ENCODE measurements around the gene ACOX3.
"Not testable (repeated sequence)": the region's sequence is repeated elsewhere in the genome, so short reads cannot be mapped to it uniquely, and the experiment has no call there.

The ACOX3 gene

DNA sequence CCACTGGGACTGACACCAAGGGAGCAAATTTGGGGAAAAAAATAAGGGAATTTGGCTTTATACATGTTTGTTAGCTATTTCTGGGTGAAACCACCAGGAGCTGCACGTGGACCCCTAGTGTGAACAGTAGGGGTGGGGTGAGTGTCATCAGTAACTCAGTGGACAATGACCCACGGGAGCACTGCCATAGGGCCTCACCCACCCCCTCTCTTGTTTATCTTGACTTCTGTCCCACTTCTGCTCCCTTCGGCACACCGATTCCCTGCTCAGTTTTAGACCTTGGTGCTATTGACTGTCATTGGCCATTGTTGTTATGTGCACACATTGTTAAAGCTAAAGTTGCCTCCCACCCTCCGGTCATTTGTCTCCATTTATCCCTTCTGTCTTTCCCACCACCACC, 9.0 kb downstream of the ACOX3 start:
- DNase-seq = no peak

DNA sequence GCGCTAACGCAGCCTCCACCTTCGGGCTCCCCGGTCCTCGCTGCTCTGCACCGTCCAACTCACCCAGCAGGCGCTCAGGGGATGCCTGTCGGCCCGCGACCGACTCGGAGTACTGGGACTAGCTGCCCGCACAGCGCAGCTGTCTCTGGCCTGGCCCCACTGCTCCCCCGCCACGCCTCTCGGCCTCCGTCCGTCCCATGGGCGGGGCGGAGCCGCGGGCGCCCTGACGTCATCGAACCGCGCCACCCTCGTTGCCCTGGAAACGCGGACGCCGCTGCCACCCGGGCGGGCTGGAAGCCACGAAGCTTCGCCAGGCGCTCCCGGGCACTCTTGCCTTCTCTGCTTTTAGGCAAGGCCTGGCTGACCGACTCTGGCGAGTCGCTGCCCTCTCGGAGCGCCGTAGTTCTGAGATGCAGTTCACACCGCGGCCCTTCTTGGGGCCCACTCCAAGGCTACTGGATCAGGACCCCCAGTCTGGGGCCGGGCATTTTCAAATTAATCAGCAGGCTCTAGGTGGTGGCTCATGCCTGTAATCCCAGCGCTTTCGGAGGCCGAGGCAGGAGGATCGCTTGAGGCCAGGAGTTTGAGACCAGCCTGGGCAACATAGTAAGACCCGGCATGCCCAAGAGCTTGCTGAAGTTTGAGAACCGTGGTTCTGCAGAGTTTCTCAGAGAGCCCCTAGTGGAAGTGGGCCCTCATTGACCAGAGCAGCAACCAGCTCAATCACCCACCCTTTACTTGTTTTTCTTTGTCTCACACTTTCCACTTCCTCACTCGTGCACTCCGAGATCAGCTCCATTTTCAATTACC, 12.0 kb downstream of the ACOX3 start:
- DNase-seq = peak; percentile 8

DNA sequence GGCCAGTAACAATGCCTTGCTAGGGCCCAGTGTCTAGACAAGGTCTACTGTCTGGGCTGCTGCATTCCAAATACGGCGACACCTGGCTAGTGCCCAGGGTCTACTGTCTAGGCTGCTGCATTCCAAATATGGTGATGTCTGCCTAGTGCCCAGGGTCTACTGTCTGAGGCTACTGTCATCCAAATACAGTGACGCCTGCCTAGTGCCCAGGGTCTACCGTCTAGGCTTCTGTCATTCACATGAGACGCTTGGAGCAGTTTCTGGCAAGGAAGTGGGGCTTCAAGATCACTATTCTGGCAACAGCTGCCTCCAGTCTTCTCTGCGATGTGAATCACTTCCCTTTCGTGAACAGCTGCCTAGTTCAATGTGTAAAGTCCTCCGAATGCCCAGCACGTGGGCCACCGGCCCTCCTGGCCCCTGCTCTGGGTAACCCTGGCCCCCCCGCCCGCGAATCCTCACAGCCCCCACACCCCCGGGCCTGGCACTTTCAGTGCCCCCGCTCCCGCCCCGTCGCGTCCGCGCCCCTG, 12.7 kb downstream of the ACOX3 start:
- peak; percentile 31 for DNase-seq

DNA sequence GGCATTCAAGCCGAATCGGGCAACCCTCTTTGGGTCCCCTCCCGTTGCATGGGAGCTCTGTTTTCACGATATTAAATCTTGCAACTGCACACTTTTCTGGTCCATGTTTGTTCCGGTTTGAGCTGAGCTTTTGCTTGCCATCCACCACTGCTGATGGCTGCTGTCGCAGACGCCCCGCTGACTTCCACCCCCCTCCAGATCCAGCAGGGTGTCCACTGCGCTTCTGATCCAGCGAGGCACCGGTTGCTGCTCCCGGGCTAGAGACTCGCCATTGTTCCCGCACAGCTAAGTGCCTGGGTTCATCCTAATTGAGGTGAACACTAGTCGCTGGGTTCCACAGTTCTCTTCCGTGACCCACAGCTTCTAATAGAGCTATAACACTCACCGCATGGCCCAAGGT, 13.3 kb downstream of the ACOX3 start:
- no peak for DNase-seq

DNA sequence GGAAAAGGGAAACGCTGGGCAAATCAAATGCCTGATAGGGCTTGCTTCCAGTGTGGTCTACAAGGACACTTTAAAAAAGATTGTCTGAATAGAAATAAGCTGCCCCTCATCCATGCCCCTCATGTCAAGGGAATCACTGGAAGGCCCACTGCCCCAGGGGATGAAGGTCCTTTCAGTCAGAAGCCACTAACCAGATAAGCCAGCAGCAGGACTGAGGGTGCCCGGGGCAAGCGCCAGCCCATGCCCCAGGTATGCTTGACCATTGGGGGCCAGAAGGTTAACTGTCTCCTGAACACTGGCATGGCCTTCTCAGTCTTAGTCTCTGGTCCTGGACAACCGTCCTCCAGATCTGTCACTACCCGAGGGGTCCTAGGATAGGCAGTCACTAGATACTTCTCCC, 17.7 kb downstream of the ACOX3 start:
- no peak for DNase-seq

DNA sequence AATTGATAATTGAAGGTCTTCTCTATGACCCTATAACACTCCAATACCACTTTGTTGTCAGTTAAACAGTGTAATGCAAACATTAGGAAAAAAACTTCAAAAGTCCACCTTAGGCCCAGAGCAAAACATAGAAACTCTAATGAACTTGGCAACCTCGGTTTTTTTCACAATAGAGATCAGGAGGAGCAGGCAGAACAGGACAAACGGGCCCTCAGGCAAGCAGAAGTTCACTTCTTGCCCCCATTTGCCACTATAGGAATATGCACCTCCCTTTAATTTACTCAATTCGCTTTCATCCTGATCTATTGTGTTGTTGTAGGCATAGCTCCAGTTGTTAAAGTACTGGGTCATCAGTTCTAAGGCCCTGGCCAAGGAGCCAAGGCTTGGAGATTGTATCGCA, 18.2 kb downstream of the ACOX3 start:
- DNase-seq = no peak

DNA sequence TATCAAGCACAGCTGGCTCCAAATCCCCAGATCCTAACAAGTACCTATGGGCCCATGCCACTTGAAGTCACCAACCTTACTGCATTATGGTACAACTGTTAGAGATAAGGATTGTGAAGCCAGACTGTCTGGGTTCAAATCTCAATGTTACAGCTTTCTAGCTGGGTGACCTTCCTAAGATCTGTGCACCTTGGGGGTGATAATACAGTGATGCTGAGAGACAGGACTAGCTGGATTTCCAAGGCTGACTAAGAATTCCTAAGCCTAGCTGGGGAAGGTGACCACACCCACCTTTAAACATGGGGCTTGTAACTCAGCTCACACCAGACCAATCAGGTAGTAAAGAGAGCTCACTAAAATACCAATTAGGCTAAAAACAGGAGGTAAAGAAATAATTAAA, 20.4 kb downstream of the ACOX3 start:
- DNase-seq = not testable (repeated sequence)

DNA sequence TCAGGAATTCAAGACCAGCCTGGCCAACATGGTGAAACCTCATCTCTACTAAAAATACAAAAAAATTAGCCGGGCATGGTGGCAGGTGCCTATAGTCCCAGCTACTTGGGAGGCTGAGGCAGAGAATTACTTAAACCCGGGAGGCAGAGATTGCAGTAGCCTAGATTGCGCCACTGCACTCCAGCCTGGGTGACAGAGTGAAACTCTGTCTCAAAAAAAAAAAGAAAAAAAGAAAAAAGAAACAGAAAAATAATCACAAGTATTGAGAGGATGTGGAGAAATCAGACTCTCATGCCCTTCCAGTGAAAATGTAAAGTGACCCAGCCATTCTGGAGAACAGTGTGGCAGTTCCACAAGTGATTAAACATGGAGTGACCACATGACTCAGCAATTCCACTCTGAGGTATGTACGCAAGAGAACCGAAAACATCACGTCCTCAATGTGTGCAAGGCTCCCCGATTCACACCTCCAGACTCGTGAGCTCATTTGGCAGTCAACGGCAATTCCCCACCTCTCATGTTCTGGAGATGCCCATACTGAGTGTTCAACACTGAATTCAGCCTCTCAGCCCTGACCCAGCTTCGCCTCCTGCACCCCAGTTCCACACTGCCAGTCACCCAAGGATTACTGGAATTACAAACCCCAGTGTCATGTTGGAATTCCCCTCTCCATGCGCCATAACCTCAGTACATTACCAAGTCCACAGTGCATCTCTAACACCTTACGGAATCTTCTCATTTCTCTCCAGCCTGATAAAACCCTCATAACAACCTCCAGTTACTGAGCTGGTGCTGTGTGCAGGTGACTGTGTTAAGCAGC, 21.1 kb downstream of the ACOX3 start:
- no peak for DNase-seq

DNA sequence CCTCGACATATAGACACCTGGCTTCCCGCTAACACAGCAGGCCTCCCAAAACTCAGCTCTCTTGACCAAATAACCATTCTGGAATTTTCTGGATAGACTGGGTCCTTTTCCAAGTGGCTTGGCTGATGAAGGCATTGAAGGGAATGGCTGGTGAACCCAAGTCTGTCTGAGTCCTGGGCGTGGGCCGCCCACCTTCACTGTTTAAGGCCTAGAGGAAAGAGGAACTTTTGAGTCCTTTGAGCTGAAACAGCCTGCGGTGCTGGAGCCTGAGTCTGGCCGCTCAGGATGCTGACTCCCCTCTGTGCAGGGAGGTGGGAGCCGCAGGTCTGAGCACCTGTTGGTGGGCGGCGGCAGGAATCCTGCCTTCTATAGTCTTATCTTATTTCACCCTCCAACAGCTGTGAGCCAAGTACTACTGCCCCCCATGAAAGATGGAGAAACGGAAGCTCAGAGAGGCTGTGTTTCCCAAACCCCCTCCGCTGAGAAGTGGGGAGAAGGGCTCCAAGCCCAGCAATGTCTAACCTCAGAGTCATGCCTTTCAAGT, 23.4 kb downstream of the ACOX3 start:
- no peak for DNase-seq

DNA sequence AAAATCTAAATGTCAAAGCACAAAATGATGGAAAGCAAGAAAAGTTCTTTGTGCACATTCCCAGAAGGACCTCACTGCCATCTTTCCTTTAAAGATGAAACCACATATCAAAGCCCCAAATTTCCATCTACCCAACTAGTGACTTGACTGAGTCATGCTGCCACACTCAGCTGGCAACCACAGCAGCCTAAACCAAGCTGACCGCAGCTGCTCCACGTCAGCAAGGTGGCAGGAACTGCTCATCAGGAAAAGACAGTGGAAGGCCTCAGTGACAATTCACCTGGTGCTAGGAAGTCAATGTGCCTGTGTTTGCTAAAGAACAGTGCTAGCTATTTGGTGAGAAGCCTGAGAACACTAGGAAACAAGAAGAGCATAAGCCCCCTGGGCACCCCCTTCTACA, 26.1 kb downstream of the ACOX3 start:
- DNase-seq = no peak

DNA sequence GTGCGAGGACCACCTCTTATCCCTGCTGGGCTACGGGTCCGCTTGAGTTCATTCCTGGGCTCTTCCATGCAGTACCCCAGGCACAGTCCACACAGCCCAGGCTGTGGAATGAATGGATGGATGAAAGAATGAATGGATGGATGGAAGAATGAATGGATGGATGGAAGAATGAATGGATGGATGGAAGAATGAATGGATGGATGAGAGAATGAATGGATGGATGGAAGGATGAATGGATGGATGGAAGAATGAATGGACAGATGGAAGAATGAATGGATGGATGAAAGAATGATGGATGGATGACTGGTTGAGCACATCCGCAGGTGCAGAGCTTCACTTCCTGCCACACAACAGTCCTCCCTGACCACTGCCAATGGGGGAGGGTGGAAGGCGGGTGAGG, 28.2 kb downstream of the ACOX3 start:
- no peak for DNase-seq

DNA sequence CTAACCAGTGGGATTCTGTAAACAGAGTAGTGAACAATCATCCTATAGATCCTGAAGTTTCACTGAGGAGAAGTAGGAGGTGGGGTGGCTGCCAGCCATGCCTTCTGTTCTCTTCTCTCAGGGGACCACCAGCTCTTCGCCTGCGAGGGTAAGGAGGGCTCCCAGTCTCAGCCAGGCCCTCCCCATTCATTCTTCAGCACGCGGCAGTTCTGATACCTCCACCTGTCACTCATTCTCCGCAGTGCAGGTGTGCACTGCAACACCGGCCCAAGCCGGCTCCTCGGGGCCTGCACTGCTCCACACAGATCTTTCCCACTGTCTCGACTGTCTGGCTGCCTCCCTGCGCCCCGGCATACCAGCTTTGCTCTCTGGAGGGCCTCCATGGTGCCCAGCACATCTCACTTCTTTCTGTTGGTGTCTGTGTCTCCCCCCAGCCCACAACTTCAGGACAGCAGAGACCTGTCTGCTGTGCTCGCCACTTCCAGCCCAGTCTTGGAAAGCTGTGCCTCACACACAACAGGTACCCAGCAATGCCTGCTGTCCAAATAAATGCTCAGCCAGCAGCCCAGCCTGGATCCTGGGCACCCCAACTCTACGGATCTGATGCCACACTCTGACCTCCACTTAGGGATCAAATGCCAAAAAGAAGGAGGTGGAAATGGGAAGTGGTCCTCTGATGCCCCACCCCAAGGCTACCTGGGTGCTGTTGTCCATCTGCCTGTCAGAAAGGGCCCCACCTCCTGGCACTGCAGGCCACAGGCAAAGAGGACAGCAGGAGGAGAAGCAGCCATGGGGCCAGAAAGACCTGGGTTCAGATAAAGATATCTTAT, 29.0 kb downstream of the ACOX3 start:
- DNase-seq = no peak

DNA sequence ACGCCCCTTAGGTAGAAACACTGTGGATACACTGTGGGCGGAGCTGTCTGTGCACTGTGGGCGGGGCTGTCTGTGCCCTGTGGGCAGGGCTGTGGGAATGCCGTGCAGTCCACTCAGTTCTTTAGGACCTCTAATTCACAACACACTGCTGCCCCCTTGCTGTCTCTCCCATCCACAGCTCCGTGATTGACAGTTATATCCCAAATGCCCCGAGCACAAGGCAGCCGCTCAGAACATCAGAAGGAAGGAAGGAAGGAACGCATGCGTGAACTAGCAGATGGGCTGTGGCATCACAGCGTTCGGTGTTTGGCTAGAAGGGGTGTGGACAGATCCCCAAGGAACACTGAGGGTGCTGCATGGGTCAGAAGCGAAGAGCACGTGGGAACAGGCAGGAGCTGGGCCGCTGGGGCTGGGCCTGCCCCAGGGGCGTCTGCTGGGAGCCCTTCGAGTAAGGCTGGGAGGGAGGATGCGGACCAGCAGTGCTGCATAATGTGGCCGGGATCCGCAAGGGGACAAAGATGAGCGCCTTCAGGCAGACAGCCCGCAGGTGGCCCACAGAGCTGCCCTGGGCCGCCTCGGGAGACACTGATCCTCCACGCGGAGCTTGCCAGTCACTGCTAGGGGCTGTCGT, 29.8 kb downstream of the ACOX3 start:
- no peak for DNase-seq

DNA sequence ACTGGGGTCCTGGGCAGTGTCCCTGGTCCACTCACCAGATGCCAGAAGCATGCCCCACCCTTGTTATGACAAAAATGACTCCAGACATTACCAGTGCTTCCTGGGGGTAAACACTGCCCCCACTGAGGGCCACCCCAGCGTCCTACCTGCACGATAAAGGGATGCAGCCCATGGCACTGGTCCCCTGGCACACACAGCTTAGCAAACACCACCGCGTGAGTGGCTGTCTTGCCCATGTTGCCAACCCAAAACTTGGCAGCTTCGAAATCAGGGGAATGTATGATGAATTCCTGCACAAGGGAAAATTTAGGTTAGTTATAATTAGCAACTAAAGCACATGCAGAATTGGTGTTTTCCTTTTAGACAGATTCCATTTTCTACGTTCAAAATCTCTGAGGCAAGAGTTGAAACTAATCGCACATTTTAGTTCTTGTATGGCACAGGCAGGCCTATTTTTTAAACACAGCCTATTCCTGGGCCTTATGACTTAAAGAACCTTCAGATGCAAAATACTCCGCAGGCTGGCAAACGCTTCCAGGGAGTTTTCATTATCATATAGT, 30.4 kb downstream of the ACOX3 start:
- no peak for DNase-seq

DNA sequence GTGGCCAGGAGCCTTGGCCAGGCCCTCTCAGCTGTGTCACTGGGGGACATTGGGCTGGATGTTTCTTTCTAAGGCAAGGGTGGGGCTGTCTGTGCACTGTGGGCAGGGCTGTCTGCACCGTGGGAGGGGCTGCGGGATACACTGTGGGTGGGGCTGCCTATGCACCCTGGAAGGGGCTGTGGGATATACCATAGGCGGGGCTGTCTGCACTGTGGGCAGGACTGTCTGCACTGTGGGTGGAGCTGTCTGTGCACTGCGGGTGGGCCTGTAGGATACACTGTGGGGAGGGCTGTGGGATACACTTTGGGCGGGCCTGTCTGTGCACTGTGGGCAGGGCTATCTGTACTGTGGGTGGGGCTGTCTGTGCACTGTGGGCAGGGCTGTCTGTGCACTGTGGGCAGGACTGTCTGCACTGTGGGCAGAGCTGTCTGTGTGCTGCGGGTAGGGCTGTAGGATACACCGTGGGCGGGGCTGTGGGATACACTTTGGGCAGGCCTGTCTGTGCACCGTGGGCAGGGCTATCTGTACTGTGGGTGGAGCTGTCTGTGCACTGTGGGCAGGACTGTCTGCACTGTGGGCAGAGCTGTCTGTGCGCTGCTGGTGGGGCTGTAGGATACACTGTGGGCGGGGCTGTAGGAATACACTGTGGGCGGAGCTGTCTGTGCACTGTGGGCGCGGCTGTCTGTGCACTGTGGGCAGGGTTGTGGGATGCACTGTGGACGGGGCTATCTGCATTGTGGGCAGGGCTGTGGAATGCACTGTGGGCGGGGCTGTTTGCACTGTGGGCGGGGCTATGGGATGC, 31.1 kb downstream of the ACOX3 start:
- no peak for DNase-seq

DNA sequence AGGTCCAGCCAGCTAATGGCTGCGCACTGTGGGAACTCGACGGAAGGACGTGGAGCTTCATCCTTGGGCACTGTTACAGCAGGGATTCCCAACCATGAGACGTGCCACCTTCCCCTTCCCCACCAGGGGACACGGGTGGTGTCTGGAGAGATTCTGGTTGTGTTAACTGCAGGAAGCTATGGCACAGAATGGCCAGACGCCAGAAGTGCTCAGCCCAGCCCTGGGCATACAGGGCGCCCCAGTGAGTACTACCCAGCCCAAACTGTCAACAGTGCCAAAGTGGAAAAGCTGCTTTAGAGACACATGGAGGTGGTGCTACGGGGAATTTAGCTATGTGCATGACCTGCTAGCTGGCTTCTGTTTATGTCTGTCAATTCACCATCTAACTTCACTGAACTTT, 32.8 kb downstream of the ACOX3 start:
- no peak for DNase-seq

DNA sequence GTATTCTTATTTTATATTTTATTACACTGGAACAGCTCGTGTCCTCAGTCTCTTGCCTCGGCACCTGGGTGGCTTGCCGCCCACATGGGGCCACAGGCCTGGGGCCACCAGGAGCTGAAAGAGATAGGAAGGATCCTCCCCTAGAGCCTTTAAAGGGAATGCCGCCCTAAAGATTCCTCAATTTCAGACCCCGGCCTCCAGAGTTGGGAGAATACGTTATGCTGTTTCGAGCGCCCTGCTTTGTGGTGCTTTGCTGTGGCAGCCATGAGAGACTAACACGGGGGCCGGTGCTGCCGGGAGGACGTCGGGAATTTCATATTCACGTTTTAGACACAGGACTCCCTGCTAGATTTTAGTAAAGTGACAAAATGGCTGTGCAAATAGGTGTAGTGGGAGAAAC, 33.2 kb downstream of the ACOX3 start:
- no peak for DNase-seq

DNA sequence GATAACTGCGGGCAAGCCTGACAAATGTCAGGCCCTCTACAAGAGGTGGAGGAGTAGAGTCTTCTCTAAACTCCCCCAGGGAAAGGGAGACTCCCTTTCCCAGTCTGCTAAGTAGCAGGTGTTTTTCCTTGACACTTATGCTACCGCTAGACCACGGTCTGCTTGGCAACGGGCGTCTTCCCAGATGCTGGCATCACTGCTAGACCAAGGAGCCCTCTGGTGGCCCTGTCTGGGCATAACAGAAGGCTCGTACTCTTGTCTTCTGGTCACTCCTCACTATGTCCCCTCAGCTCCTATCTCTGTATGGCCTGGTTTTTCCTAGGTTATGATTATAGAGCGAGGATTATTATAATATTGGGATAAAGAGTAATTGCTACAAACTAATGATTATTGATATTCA, 33.6 kb downstream of the ACOX3 start:
- DNase-seq = not testable (repeated sequence)

DNA sequence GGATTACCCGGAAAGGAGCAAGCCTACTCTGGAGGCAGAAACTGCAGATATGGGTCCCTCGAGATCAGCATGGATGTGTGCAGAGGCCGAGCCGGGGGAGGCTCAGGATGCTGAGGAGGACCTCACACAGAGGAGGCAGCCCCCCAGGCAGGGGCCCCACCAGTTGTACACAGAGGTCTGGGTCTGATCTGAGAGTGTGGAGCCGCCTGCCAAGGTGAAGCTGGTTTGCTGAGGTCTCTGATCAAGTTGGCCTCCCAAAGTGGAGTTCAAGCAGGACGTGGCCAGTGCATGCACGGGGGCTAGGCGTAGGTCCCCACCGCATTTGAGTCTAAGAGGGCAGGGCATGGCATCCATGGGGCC, 35.0 kb downstream of the ACOX3 start:
- DNase-seq = no peak

DNA sequence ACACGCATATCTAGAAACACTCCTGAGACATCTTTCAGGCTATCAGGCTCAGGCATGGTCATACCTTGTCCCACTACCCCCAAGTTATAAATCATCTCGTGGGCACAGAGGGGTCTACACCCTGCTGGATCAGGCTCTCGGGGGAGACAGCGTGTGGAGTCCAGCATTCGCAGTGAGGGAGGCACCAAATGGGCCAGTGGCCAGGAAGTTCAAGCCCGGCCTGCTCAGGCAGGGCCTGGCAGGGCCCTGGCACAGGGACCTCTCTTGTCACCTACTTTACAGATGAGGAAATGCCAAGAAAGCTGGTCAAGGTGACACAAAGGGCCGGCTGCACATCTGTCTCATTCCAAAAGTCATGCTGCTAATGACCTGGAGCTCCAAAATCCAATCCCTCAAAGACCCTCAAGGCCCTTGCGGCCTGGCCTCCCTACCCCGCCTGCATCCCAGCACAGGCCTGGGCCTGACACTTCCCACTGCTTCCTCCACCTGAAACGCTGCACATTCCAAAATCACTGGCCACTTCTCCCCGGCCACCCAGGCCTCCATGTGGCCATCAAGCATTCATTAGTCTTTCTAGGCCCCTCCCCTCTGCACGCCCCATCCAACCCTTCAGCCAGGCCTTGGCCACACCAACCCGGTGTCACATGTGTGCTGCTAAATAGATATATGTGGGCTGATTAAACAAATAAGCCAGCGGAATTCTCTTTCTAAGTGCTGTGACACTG, 35.6 kb downstream of the ACOX3 start:
- no peak for DNase-seq

DNA sequence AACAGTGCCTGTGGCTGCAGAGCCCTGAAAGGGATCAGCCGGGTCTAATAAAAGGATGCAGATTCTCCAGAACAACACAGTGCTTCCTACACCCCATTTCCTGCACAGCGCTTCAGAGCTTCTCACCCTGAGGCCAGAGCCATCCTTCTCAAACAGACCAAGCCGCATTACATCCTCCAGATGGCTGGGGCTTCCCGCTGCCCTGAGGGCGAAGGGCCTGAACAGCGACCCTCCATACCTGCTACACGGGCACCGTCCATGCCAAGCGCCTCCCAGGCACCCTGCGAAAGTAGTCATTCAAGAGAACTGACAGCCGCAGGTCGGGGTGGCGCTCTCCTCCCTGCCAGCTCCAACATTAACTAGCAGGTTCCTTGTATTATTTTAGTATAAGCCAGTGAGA, 36.5 kb downstream of the ACOX3 start:
- no peak for DNase-seq
